ENCODE data around the gene SSBP4.
"Not testable (repeated sequence)": the region's sequence is repeated elsewhere in the genome, so short reads cannot be mapped to it uniquely, and the experiment has no call there.

Gene SSBP4

GRCh38 chr19:18419195-18419698 is at the start of gene SSBP4:
SSBP4 (plus strand) TSS chr19:18419398; CDS start chr19:18419649, 251 bp downstream.
- DNase-seq (ENCODE audit: insufficient read length, low spot score): peak; percentile 80

GRCh38 chr19:18373407-18373891 is 45.7 kb upstream of the SSBP4 start:
- DNase-seq (ENCODE audit: insufficient read length, low spot score): no peak
- FAIRE-seq: no peak

More at GRCh38 chr19:18419195-18419698, at the start of gene SSBP4:
- peak; percentile 89 for FAIRE-seq

- DNase-seq (ENCODE audit: insufficient read length, low spot score) (peak; percentile 98), FAIRE-seq (peak; percentile 89)
These were observed 45.1 kb upstream of the SSBP4 start for GRCh38 chr19:18373892-18374629.

- FAIRE-seq (no peak), DNase-seq (ENCODE audit: insufficient read length, low spot score) (no peak)
These were observed 42.2 kb upstream of the SSBP4 start for GRCh38 chr19:18377026-18377425.

GRCh38 chr19:18379803-18380747 is 39.1 kb upstream of the SSBP4 start:
- DNase-seq (ENCODE audit: insufficient read length, low spot score): peak; percentile 55
- no peak for FAIRE-seq

- DNase-seq (ENCODE audit: insufficient read length, low spot score): no peak
- no peak for FAIRE-seq
These were observed 38.4 kb upstream of the SSBP4 start for GRCh38 chr19:18380843-18381242.

- DNase-seq (ENCODE audit: insufficient read length, low spot score): not testable (repeated sequence)
These were observed 35.6 kb upstream of the SSBP4 start for GRCh38 chr19:18383622-18384021.

GRCh38 chr19:18384775-18385174 is 34.4 kb upstream of the SSBP4 start:
- FAIRE-seq (no peak), DNase-seq (ENCODE audit: insufficient read length, low spot score) (no peak)

More at GRCh38 chr19:18383622-18384021, 35.6 kb upstream of the SSBP4 start:
- FAIRE-seq: not testable (repeated sequence)

- FAIRE-seq: no peak
- no peak for DNase-seq (ENCODE audit: insufficient read length, low spot score)
These were observed 33.9 kb upstream of the SSBP4 start for GRCh38 chr19:18385359-18385674.

GRCh38 chr19:18385675-18386542 is 33.3 kb upstream of the SSBP4 start, which contains the start of gene GDF15:
GDF15 (plus strand) TSS chr19:18386158; CDS start chr19:18386190, 32 bp downstream.
- DNase-seq (ENCODE audit: insufficient read length, low spot score) (no peak), FAIRE-seq (no peak)

- FAIRE-seq (no peak), DNase-seq (ENCODE audit: insufficient read length, low spot score) (no peak)
These were observed 32.5 kb upstream of the SSBP4 start for GRCh38 chr19:18386543-18387271.

- peak; percentile 89 for FAIRE-seq
- DNase-seq (ENCODE audit: insufficient read length, low spot score): peak; percentile 86
These were observed 30.9 kb upstream of the SSBP4 start for GRCh38 chr19:18388100-18388959.

- DNase-seq (ENCODE audit: insufficient read length, low spot score): no peak
These were observed 30.1 kb upstream of the SSBP4 start for GRCh38 chr19:18388960-18389725.

GRCh38 chr19:18389726-18390064 is 29.5 kb upstream of the SSBP4 start:
- FAIRE-seq (no peak), DNase-seq (ENCODE audit: insufficient read length, low spot score) (no peak)

More at GRCh38 chr19:18388960-18389725, 30.1 kb upstream of the SSBP4 start:
- no peak for FAIRE-seq

- FAIRE-seq (no peak), DNase-seq (ENCODE audit: insufficient read length, low spot score) (no peak)
These were observed 28.9 kb upstream of the SSBP4 start for GRCh38 chr19:18390065-18390907.

GRCh38 chr19:18391509-18392075 is 27.6 kb upstream of the SSBP4 start:
- FAIRE-seq (no peak), DNase-seq (ENCODE audit: insufficient read length, low spot score) (no peak)

GRCh38 chr19:18392417-18392816 is 26.8 kb upstream of the SSBP4 start:
- FAIRE-seq (no peak), DNase-seq (ENCODE audit: insufficient read length, low spot score) (no peak)

Measured in HTR-8/SVneo (cell line).